GM19240 (cell line): Measurements from ENCODE around the gene ATG13.

Experiments
- DNase-seq: peaks from one replicate; pipeline ENCODE4 v3.0.0; 2011; ENCODE audit warnings: low spot score; ENCODE audit not compliant: insufficient read length

ATG13 gene

GRCh38 chr11:46674463-46675287 lies 57.3 kb downstream of the ATG13 start:
- no peak for DNase-seq

- no peak for DNase-seq
These were observed 58.0 kb downstream of the ATG13 start for GRCh38 chr11:46675288-46675851.

GRCh38 chr11:46675949-46676348 lies 58.6 kb downstream of the ATG13 start:
- no peak for DNase-seq

- no peak for DNase-seq
These were observed 59.2 kb downstream of the ATG13 start for GRCh38 chr11:46676436-46677158.

GRCh38 chr11:46677169-46677568 lies 59.8 kb downstream of the ATG13 start:
- no peak for DNase-seq

DNA sequence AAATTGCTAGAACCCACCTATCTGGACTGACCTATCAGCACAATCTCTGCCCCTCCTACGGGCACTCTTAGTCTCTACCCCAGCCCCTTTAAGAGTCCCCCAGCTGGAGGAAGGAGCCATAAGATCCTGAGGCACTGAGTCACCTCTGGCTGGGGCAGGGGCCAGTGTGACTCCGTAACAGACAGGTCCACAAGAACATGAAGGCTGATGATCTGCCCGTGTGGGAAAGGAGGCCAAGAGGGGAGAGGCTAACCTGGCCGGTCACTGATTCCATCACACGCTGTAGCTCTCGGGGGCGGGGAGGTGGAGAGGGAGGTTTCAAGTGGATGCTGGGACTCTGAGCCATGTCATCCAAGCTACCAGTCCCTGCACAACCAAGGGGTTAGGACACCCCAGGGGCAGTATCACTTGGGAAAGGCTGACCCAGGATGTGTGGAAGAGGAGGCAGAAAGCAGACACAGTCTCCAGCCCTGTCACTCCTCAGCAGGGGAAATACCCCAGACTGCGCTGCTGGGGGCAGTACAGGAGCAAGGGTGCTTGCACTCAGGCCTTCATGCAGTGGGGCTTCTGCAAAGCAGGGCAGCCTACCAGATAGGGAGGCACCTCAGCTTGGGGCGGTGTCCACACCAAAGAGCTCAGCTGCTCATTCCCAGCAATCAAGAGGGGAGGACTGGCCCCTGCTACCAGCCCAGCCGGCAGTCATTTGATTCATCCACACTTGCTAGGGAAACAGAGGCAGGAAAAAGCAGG lies 60.8 kb downstream of the ATG13 start:
- no peak for DNase-seq

- DNase-seq, result no peak
These were observed 61.4 kb downstream of the ATG13 start for GRCh38 chr11:46678741-46679130.

DNA sequence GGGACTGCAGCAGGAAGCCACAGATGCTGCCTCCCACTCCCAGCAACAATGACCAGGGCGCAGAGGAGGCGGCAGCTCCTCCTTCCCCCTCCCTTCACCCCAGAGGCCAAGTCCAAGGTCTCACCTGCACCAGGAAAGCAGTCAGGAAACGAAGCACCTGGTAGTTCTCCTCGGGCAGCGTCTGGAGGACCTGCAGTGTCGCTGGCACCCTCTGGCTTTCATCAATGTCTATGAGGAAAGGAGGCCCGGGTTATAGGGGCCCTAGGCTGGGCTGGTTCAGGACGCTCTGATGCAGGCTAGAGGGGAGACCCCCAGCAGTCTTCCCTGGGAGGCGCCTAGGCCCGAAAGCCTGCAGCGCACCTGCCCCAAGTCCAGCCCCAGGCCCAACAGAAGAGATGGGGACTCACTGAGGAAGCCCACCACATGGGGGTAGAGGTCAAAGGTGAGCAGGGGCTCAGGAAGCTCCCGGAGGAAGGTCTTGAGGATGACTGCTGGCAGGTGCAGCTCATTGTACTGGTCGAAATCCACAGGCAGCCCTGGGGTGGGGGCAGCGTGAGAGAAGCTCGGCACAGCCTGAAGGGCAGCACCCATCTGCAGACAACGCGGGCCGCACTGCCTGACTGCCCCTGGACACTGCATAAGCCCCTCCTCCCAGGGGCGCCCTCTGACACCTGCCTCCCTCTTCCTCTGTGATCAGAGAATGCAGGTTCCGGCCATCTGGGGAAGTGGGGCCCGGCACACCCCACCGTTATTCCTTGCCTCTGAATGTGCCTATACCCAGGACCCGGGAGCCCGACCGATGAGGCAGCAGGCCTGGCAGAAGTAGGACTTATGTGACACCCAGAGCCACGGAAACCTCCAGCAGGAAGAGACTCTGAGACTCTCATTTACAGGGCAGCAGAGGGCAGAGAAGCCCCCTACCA lies 62.1 kb downstream of the ATG13 start:
- no peak for DNase-seq

DNA sequence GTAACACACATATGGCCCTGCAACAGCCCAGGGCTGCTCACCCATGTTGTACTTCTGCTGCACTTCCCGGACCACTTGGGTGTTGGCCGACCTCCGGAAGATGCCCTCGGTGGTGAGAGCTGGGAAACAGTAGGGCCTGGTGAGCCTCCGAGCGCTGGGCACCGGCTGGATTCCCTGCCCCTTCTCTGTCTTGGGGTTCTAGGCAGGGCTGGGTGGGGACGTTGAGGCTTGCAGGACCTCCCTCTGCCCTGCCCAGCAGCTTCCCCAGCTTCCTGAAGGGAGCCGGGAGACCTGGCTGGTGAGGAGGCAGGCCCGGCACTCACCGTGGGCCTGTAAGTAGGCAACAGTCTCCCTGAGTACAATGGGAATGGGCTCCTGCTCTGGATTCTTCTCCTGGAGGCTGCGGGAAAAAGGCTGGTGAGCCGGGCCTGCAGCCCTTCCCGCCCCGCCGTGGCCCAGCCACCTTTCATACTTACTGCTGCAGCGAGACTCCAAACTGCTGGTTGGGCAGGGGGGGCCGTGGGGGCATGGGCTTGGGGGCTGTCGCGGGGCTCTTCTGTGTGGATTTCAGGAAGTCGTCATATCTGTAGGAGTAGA lies 62.9 kb downstream of the ATG13 start:
- DNase-seq, result no peak

DNA sequence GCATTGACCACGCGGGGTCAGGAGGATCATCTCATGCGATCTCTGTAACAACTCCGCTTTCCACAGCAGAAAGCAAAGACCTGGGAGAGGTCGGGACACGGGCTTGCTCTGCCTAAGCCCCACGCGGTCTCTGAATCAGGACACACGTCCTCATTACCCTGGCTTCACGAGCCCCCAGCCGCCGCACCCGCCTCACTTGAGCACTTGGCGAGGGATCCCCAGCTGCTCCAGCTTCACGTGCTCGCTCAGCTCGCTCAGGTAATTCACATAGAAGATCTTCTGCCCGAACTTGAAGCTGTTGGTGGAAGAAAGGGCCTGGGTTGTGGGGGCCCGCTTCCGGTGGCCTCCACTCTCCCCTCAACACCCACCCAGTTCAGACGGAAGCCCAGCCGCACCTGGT lies 63.5 kb downstream of the ATG13 start:
- DNase-seq, result no peak

- DNase-seq, result no peak
These were observed 64.5 kb downstream of the ATG13 start for GRCh38 chr11:46681814-46682213.

DNA sequence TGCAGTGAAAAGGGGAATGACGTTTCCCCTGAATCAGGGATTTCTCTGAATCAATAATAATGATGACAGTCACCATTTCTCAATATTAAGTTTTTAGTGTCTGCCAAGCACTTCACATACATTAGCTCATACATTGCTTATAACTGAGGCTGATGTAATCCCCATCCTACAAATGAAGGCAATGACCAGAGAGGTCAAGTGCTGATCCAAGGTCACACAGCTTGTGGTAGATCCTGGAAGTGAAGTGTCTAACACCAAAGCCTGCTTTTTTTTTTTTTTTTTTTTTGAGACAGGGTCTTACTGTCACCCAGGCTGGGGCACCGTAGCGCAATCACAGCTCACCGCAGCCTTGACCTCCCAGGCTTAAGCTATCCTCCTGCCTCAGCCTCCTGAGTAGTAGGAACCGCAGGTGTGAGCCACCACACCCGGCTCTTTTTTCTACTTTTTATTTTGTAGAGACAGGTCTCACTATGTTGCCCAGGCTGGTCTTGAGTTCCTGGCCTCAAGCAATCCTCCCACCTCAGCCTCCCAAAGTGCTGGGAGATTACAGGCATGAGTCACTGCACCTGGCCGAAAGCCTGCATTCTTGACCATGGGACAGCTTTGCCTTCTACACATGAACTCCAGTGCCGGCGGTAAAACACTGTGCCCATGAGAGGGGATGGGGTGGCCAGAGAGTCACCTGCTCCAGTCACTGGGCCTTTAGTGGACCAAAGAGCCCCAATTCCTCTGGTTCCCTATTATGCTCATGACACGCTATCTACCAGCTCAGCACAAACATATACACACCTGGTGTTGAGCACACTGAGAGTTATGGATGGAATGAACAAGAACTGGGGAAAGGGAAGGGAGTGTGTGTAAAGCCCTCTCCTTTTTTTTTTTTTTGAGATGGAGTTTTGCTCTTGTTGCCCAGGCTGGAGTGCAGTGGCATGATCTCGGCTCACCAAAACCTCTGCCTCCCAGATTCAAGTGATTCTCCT lies 65.7 kb downstream of the ATG13 start:
- DNase-seq, result no peak

DNA sequence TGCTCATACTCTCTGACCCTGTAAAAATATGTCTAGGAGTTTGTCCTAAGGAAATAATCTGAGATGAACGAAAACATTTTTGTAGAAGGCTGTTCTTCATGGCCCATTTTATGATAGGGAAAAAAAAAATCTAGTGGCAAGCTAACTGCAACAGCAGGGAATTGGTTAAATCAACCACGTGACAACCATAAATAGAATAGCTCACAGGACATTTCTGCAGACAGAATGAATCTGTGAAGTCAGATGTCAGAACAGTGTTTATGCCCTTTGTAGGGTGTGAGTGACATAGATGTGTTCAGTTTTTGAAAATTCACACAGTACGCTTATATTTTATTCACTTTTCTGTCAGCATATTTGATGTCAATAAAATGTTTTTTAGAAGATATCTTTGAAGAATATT lies 67.0 kb downstream of the ATG13 start:
- DNase-seq, result no peak

DNA sequence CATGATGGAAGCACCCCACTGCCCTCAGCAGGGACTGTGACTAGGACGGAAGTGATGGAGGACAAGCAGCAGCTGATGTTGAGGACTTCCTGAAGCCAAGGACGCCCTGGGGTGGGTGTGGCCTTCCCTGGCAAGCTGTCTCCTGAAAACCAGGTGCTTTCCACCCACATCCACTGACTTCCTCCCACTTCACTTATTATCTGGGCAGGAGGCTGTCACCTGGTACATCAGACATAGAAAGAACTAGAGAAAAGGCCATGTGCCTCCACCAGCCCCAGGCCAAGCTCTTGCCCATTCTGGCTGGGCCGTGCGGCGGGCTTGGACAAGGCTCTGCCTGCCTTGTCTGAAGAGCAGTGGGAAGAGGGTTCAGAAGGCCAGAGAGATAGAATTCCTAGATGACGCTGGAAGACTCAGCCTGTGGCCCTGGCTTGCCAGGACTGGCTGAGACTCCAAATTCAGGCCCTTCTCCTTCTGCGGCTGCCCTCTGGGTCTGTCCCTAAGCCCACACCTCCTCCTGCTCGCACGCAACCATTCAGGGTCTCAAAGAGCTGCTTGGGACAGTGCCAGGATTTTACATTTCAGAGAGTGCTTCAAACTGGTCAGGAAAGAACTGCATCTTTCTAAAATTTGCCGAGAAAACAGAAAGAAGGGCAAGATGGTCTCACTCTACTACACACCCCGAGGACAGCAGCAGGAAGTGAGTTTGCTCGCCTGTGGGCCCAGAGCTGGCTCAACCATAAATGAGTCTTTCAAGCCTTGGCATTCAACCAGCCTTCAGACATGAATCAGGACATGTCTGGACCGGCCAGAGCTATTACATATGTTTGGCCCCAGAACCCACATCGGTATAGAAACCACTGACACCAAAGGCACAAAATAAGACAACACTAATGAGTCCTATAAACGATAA lies 69.8 kb downstream of the ATG13 start:
- DNase-seq, result no peak

- DNase-seq, result no peak
These were observed 73.3 kb downstream of the ATG13 start for GRCh38 chr11:46690702-46691101.

- no peak for DNase-seq
These were observed 75.1 kb downstream of the ATG13 start for GRCh38 chr11:46692450-46692849.

DNA sequence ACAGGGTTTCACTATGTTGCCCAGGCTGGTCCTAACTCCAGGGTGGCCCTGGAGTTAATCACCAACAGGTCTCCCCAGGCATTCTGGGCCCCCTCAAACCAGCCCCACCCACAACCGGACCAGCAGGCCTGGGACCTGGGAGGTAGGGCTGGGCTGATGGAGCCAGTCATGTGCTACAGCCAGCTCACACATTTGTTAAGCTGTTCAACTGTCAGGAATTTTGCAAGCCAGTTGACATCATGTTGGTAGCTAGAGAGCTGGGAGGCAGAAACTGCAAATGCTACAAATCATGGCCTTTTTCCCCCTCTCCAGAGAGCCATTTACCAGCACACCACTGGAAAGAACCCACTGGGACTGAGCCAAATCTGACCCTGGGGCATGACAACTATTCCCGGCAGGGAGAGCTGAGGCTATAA lies 76.3 kb downstream of the ATG13 start:
- DNase-seq, result no peak

DNA sequence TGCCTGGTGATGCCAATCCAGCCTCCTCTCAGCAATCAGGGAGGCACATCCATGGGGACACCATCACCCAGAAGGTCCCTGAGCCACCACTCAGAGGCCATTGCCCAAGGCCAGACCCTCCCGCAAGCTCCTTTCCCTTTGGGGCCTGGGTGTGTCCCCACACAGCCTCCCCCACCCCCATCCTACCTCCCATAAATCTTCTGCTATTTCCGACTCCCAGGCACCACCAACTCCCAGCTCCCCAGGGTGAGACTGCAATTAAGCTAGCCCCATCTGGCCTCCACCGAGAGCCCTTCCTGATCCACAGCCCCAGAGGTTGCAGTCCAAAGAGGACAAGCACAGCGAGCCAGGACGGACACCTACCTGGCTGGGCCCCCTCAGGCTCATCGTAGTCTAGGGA lies 76.7 kb downstream of the ATG13 start:
- DNase-seq, result no peak
